Measurements from ENCODE around the gene EID2B.

- TF ChIP-seq SIN3A (conservative IDR thresholded peaks at IDR 0.05 in 1 of 2, IDR thresholded peaks at IDR 0.05 in 1 of 2; ENCODE audit: low read depth in 1 of 2, low read length in 2 of 2), result no peak
- no peak for TF ChIP-seq EP300 (IDR thresholded peaks at IDR 0.05; ENCODE audit: borderline replicate concordance in 1 of 2, low read depth in 2 of 2, low read length in 2 of 2)
- no peak for TF ChIP-seq CTCF (IDR thresholded peaks at IDR 0.05; ENCODE audit: control extremely low read depth in 1 of 3, insufficient read depth in 1 of 3, low read depth in 1 of 3, low read length in 3 of 3)
- TF ChIP-seq JUN (IDR thresholded peaks at IDR 0.05; ENCODE audit: low read depth, low read length), result no peak
- no peak for TF ChIP-seq YY1 (IDR thresholded peaks at IDR 0.05; ENCODE audit: low read depth, low read length)
- TF ChIP-seq CHD2 (IDR thresholded peaks at IDR 0.05; ENCODE audit: low read length), result no peak
- TF ChIP-seq RFX5 (IDR thresholded peaks at IDR 0.05; ENCODE audit: borderline replicate concordance, low read depth, low read length), result no peak
- no peak for TF ChIP-seq TAF1 (IDR thresholded peaks at IDR 0.05; ENCODE audit: low read depth, low read length)
Observed at GRCh38 chr19:39531834-39532232, 819 bp downstream of the EID2B start.
